ENCODE measurements around the gene ZNF417.
"Not testable (repeated sequence)": the region's sequence is repeated elsewhere in the genome, so short reads cannot be mapped to it uniquely, and the experiment has no call there.

ZNF417 gene

DNA sequence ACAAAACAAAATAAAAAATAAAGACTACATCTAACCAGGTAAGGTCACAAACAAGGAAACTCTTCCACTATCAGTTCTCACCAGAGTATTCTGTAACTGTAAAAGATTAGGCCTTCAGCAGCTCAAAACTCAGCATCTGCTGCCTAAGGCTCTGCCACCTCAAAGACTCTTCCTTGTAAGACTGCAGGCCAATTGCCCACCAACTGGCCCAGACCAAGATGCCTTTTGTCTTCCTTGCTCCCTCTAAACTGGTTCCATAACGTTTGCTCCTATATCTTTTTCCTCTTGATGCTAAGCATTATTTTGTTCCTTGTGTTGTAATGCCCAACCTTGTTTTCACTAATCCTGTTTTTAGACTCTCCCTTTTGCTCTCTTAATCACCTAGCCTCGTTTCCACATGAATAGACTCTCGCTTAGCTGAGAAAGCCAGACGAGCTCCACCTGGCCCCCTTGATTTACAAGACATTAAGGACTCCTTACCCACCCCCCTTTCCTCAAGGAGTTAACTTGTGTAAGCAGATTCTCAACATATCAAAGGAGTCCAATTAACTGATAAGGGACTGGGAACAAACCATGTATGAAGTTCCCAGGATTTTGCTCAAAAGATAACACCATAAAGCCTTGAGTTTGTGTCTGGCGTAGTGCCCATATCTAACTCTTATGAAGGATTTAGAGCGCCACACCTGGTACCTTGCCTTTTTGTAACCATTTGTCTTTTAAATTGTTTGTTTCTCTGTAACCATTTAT is 29.0 kb downstream of the ZNF417 start:
- DNase-seq (ENCODE audit: low spot score) = no peak

- DNase-seq (ENCODE audit: low spot score) = no peak
These were observed 30.3 kb downstream of the ZNF417 start for GRCh38 chr19:57886046-57886445.

GRCh38 chr19:57873883-57874799 is 42.3 kb downstream of the ZNF417 start:
- DNase-seq (ENCODE audit: low spot score) = not testable (repeated sequence)

GRCh38 chr19:57872450-57872849 is 43.9 kb downstream of the ZNF417 start:
- no peak for DNase-seq (ENCODE audit: low spot score)

DNA sequence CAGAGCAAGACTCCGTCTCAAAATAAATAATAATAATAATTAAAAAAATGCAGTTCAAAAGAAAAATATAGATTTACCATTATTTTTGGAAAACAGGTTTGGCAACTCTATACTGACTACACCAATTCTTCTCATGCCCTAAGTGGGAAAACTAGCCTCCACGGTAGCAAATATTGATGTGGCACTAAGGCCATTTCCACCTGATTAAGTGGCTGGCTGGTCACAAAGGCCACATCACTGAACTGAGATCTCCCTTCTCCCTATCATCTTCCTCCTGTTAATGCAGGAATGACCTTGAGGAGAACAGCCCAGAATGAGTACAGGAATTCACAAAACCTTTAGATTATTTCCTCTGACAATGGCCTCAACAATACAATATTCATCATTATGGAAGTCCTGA is 46.2 kb downstream of the ZNF417 start:
- no peak for DNase-seq (ENCODE audit: low spot score)

- not testable (repeated sequence) for DNase-seq (ENCODE audit: low spot score)
These were observed 46.7 kb downstream of the ZNF417 start for GRCh38 chr19:57869655-57870054.

DNA sequence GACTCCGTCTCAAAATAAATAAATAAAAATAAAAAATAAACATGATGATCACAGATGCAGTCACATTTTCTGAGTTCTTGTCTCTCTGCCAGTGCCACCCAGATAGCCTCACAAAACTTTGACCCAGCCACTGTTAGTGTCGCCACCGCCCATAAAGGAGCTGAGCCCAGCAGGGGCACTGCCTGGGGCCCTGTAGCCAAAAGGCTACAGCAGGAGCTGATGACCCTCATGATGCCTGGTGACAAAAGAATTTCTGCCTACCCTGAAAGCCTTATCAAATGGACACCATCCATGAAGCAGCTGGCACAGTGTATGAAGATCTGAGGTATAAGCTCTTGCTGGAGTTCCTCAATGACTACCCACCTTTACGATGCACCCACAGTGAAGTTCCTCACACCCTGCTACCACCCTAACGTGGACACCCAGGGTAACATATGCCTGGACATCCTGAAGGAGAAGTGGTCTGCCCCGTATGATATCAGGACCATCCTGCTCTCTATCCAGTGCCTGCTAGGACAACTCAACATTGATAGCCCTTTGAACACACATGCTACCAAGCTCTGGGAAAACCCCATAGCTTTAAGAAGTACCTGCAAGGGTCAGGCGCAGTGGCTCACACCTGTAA is 48.4 kb downstream of the ZNF417 start:
- no peak for DNase-seq (ENCODE audit: low spot score)

Data from AG08396 (cell line).